GM03348 (cell line): ENCODE results near the gene GOLGA6B.
"Not testable (repeated sequence)": the region's sequence is repeated elsewhere in the genome, so short reads cannot be mapped to it uniquely, and the experiment has no call there.

Source experiments
- DNase-seq: peaks from one replicate; pipeline ENCODE4 v3.0.0; 2012; ENCODE audit warnings: low spot score

GOLGA6B gene

GRCh38 chr15:72654397-72654796 lies at the start of gene GOLGA6B:
Gene GOLGA6B, plus strand, starts transcription at chr15:72654697. Its CDS starts 41 bp downstream, at chr15:72654738.
- DNase-seq, result not testable (repeated sequence)

DNA sequence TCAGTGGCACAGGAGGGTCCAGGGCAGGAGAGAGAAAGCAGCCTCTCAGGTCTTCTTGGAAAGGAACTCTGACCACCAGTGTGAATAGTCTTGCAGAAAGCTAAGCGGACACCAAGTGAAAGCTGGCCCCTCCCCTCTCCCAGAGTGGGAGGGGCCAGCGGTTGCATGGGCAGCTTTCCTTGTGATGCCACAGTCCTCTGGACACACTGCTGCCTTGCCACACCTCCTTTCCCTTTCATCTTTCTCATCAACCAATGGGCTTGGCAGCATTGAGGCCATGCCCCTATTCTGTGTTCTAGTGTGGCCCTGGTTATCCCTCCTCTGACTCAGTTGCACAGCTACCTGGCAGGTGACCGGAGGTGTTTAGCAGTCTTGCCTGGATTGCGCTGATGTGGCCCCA lies 49.7 kb upstream of the GOLGA6B start:
- DNase-seq, result no peak

- DNase-seq, result not testable (repeated sequence)
Observed at GRCh38 chr15:72608084-72608483, 46.4 kb upstream of the GOLGA6B start.

DNA sequence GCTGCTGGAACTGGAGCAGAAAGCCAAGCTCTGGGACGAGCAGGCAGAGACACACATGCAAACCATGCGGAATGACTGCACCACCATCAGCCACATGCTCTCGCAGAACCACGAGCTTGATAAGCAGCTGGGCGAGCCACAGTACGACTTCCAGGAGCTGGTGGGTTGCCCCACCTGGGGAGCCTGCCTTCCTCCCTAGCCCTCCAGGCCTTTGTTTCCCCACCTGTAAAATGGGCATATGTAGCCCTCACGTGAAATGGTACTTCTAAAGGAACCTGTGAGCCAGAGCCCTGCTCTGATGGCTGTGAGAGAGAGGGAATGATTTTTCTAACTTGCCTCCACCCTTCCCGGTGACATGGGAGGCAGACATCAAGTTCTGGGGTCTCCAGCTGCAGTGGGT lies 44.6 kb upstream of the GOLGA6B start:
- no peak for DNase-seq

- not testable (repeated sequence) for DNase-seq
Observed at GRCh38 chr15:72612324-72612723, 42.2 kb upstream of the GOLGA6B start.

GRCh38 chr15:72614810-72615532 lies 39.5 kb upstream of the GOLGA6B start:
- no peak for DNase-seq

DNA sequence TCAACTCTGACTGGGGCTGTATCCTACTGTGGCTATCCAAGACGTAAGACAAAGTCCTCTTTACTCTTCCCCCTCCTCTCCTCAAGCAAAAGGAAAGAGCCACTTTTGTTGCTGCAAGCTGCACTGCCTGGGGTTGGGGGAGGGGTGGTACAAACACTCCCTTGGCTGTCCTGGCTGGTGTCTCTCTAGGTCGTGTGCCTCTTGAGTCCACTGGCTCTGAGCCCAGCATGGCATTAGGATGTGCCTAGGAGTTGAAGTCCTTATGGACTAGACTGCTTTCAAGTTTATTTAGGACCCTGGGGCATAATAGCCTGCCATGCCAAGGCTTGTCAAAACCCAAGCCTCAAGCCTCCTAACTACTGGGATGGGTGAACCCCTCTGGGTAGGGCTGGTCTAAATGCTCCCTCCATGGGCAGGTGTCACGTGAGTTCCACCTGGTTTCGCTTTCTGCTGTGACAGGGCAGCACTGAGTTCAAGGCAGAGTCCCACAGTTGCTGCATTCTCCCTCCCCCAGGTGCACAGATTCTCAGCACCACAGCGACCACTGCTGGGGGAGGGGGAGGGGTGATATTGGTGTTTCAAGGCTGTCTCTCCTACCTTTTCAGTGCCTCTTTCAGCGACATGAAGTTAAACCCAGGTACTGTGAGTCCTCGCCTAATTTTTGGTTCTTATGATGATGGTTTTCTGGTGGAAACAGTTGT lies 38.8 kb upstream of the GOLGA6B start:
- DNase-seq, result not testable (repeated sequence)

- DNase-seq, result no peak
Observed at GRCh38 chr15:72616491-72617210, 37.8 kb upstream of the GOLGA6B start.

- not testable (repeated sequence) for DNase-seq
Observed at GRCh38 chr15:72623854-72624253, 30.6 kb upstream of the GOLGA6B start.

- DNase-seq, result not testable (repeated sequence)
Observed at GRCh38 chr15:72626153-72626552, 28.3 kb upstream of the GOLGA6B start.

DNA sequence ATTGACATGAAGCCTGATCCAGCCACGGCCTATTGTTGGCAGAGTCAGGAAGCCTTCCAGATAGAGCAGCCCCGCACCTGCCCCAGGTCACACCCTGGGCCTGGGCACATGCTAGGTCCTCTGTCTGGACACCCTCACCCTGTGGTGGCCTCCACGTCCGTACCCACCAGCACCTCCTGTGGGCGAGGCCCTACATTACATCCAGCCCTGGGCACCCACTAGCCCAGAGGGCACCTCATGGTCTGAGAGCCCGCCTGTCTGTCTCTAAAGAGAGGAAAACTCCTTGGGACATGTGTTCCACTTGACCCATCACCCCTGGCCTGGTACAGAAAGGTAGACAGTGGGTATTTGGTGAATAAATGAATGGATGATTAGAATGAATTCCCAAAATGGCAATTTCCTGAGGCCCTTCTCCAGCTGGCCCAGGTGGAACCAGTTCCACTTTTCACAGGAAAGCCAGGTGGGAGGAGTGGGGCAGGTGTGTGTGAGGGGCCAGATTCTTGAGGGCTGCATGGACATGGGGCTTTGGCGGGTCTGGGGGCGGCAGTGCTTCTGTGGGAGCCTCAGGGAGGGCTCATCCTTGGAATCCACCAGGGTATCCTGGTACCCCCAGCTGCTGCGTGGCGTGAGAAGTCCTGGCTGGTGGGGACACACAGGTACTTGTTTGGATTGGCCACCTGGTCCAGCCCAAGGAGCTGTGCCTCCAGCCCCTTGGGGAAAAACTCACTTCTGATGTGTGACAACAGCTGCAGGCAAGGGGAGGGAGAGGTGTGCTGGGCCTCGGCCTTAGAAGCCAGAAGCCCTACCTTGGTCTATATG lies 26.0 kb upstream of the GOLGA6B start:
- DNase-seq, result not testable (repeated sequence)

DNA sequence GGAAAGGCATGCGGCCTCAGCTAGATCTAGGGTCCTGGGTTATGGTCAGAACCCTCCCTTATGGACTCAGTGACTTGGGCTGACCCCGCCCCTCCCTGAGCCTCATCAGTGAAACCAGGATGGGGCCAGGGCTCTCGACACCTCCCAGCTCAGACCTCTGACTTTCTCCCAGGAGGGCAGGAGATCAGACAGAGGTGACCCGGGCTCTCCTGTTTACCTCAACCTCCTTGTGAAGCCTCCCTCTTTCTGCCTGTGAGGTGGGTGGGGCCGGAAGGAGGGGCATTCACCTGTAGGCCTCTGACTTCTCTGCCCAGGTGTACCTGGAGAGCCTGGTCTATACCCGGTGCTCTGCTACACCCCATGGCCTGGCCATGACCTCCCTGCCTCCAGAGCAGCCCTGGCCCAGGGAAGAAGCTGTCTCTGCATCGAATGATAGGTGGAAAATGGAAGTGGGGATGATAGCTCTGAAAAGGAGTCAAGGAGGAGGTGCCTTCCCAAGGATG lies 25.4 kb upstream of the GOLGA6B start:
- not testable (repeated sequence) for DNase-seq

DNA sequence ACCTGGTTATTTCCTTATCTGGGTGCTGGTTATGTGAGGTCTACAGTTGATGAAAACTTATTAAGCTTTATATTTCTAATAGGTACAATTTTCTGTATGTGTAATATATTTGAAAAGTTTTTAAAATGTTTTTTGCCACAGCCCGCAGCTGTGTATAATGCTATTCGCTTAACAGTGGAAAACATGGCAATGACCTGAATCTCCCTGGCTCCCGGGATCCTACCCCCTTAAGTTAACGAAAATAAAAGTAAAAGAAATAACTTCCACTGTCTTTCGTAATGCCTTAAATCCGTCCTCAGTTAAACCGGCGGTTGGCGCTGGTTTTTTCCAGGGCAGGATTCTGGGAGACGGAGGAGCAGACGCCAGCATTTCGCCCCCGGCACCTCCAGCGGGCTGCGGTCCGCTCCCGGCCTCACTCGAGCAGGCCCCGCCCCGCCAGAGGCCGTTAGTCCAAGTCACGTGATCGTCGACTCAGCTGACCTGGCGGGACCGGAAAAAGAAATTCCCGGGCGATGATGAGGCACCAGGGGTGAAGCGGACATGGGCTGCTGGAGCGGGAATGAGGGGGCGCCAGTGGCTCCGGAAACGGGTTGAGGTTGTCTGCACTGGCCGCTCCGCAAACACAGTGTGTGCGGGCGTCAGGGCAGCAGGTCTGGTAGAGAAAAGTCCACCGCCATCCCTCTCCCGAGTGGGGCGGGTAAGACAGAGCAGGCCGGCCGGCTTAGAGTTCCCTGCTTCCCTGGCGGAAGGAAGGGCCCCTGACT lies 17.8 kb upstream of the GOLGA6B start:
- DNase-seq, result not testable (repeated sequence)

DNA sequence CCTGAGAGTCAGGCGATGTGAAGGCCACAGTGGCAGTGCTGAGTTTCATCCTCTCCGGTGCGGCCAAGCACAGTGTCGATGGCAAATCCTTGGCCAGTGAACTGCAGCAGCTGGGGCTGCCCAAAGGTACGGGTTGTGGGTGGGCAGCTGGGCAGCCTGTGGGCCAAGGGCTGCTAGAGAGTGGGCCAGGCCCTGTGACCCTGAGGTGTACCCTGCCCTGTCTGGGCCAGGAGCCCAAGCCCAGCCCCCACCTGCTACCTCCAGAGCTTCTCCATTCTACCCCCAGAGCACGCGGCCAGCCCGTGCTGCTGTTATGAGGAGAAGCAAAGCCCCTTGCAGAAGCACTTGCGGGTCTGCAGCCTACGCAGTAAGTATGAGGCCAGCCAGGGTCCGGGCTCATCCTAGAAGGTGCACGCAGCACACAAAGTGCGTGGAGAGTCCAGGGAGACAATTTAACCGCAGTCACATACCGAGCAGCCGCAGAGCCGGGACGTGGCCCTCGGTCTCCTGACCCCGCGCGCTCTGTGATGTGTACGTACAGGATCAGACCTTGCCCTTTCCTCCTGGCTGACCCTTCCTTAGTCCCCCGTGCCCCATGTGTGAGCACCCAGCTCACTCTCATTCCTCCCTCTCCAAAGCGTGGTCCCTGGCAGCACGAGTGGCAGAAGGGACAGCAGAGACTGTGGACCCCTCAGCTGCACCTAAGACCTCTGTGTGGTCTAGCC lies 14.6 kb upstream of the GOLGA6B start:
- not testable (repeated sequence) for DNase-seq

- DNase-seq, result not testable (repeated sequence)
Observed at GRCh38 chr15:72642271-72642670, 12.2 kb upstream of the GOLGA6B start.

GRCh38 chr15:72648631-72649253 lies 5.8 kb upstream of the GOLGA6B start:
- not testable (repeated sequence) for DNase-seq

GRCh38 chr15:72656014-72656413 lies 1.5 kb downstream of the GOLGA6B start:
- DNase-seq, result not testable (repeated sequence)

DNA sequence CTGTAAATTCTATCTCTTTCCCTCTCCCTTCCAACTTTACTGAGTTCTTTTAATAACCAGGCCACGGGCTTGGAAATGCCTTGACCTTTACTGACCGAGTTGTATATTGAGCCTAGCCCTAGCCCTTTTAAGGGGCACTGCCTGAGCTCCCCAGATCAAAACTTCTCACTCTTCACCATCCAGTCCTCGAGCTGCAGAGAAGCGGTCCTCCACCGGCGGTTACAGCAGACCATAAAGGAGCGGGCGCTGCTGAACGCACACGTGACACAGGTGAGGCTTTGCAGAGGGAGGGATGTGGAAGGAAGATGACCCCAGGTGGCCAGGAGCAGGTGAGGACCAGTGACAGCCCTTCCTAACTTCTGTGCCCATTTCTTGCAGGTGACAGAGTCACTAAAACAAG lies 6.6 kb downstream of the GOLGA6B start:
- not testable (repeated sequence) for DNase-seq

- DNase-seq, result not testable (repeated sequence)
Observed at GRCh38 chr15:72663931-72664330, 9.4 kb downstream of the GOLGA6B start.

GRCh38 chr15:72665706-72666105 lies 11.2 kb downstream of the GOLGA6B start:
- not testable (repeated sequence) for DNase-seq
